A549 (cell line): ENCODE measurements around the gene NXT1. TPM values are rescaled to one million over a fixed set of nuclear protein-coding genes. Genes with fewer than 3 reads are reported as not detected.
A peak's percentile ranks its signal among the peaks of the same experiment; 100 is the strongest.

Experiments used
- ATAC-seq, 2 experiments: fragments of 200-7000 bp in 1 of 2; fragments of >200 bp in 1 of 2; cut with Nextera tagmentation in 1 of 2; cut with Tn5 transposase in 1 of 2; 3 replicates each; pipeline versions ENCODE4 v1.8.0 to v1.9.1; 2018 to 2020; ENCODE audit warnings: mild to moderate bottlenecking in 1 of 2, moderate library complexity in 1 of 2
- CTCF ChIA-PET: fragments of 300-600 bp; sonication (Branson Sonifier 250); formaldehyde crosslinking; extraction: SDS; loops from one replicate; lab custom pipeline; 2021; ENCODE audit warnings: antibody characterized with exemption, inconsistent platforms; lab: Yijun Ruan, JAX
- POLR2A ChIA-PET: fragments of 350-600 bp; formaldehyde crosslinking; extraction: SDS; loops from one replicate; lab custom pipeline; 2021; ENCODE audit warnings: antibody characterized with exemption, inconsistent platforms; lab: Yijun Ruan, JAX
- DNase-seq, 2 experiments: peaks; one replicate each; pipeline versions ENCODE4 v3.0.0 to v3.0.0-alpha.2; 2011 to 2016; ENCODE audit warnings: low read depth in 1 of 2, low spot score in 1 of 2
- FAIRE-seq: peaks from 2 replicates; lab custom pipeline; 2011; peaks lifted over from hg19 to GRCh38; lab: Jason Lieb, UNC
- H3K27ac ChIP-seq, 2 experiments: fragments of >200 bp; sonication (Bioruptor Twin); formaldehyde crosslinking; 3 replicates each; pipeline ENCODE4 v1.5.1; 2016 to 2017
- H3K4me1 ChIP-seq: fragments of >200 bp; sonication (Bioruptor Twin); formaldehyde crosslinking; 3 replicates; pipeline ENCODE4 v1.6.1; 2016
- H3K4me2 ChIP-seq: fragments of >200 bp; sonication (Bioruptor Twin); formaldehyde crosslinking; 3 replicates; pipeline ENCODE4 v1.6.1; 2016
- H3K4me3 ChIP-seq: fragments of >200 bp; sonication (Bioruptor Twin); formaldehyde crosslinking; 3 replicates; pipeline ENCODE4 v1.5.1; 2016
- H3K9me3 ChIP-seq: fragments of >200 bp; sonication (Bioruptor Twin); formaldehyde crosslinking; 3 replicates; pipeline ENCODE4 v1.6.1; 2016
- CBX2 ChIP-seq: fragments of 200-600 bp; sonication (generic); IDR thresholded peaks from 2 replicates; pipeline ENCODE4 v1.6.1; 2016; ENCODE audit warnings: low read depth, mild to moderate bottlenecking, borderline replicate concordance
- CBX8 ChIP-seq: fragments of 200-600 bp; sonication (generic); IDR thresholded peaks from 2 replicates; pipeline ENCODE4 v1.6.1; 2016
- CEBPB ChIP-seq, 2 experiments: fragments of >200 bp in 1 of 2; sonication (Bioruptor Twin) in 1 of 2; formaldehyde crosslinking in 1 of 2; IDR thresholded peaks; 2 replicates each; pipeline ENCODE4 v1.6.1; 2012 to 2016
- CHD2 ChIP-seq: fragments of 150-350 bp; IDR thresholded peaks from 2 replicates; pipeline ENCODE4 v1.6.1; 2014; ENCODE audit warnings: low read length; ENCODE audit not compliant: partially characterized antibody
- EP300 ChIP-seq, 2 experiments: fragments of >200 bp; sonication (Bioruptor Twin); formaldehyde crosslinking; IDR thresholded peaks; 2 replicates in 1 of 2; 3 replicates in 1 of 2; pipeline ENCODE4 v1.6.1; 2016 to 2017
- HDAC2 ChIP-seq: fragments of 200-600 bp; sonication (generic); IDR thresholded peaks from 2 replicates; pipeline ENCODE4 v1.6.1; 2016
- KDM1A ChIP-seq: fragments of 200-600 bp; sonication (generic); IDR thresholded peaks from 2 replicates; pipeline ENCODE4 v1.6.1; 2016; ENCODE audit warnings: low read depth, mild to moderate bottlenecking
- KDM5A ChIP-seq: fragments of 200-600 bp; sonication (generic); IDR thresholded peaks from 2 replicates; pipeline ENCODE4 v1.6.1; 2016; ENCODE audit warnings: antibody characterized with exemption, mild to moderate bottlenecking
- MAFK ChIP-seq: fragments of 450-650 bp; IDR thresholded peaks from 2 replicates; pipeline ENCODE4 v1.6.1; 2014; ENCODE audit not compliant: partially characterized antibody
- MYC ChIP-seq: IDR thresholded peaks from 2 replicates; pipeline ENCODE4 v1.6.1; 2012; ENCODE audit warnings: mild to moderate bottlenecking, inconsistent platforms, low read length, improper control_type of control experiment, borderline replicate concordance
- NPAS2 ChIP-seq: fragments of 250-450 bp; sonication (Bioruptor Pico); IDR thresholded peaks from 2 replicates; pipeline ENCODE4 v1.8.0; 2022; ENCODE audit warnings: mild to moderate bottlenecking, moderate library complexity, borderline replicate concordance
- POLR2A ChIP-seq: IDR thresholded peaks from 2 replicates; pipeline ENCODE4 v1.6.1; 2012; ENCODE audit warnings: mild to moderate bottlenecking, low read length
- RAD21 ChIP-seq, 2 experiments: fragments of >200 bp in 1 of 2; sonication (Bioruptor Twin) in 1 of 2; formaldehyde crosslinking in 1 of 2; IDR thresholded peaks in 1 of 2; conservative IDR thresholded peaks in 1 of 2; 2 replicates in 1 of 2; 3 replicates in 1 of 2; pipeline ENCODE4 v1.6.1; 2012 to 2018; ENCODE audit warnings: inconsistent platforms in 1 of 2
- RARB ChIP-seq: fragments of 250-450 bp; sonication (Bioruptor Pico); IDR thresholded peaks from 2 replicates; pipeline ENCODE4 v1.8.0; 2021; ENCODE audit warnings: mild to moderate bottlenecking, moderate library complexity
- RFX5 ChIP-seq: fragments of 450-650 bp; IDR thresholded peaks from 2 replicates; pipeline ENCODE4 v1.7.1; 2014; ENCODE audit warnings: antibody characterized with exemption, mild to moderate bottlenecking, moderate library complexity
- SMC3 ChIP-seq: fragments of >200 bp; sonication (Bioruptor Twin); formaldehyde crosslinking; IDR thresholded peaks from 3 replicates; pipeline ENCODE4 v1.6.1; 2018; ENCODE audit warnings: inconsistent platforms
- SREBF2 ChIP-seq: fragments of 450-650 bp; IDR thresholded peaks from 2 replicates; pipeline ENCODE4 v1.6.1; 2014; ENCODE audit warnings: mild to moderate bottlenecking, moderate library complexity
- TFCP2L1 ChIP-seq: fragments of 250-450 bp; sonication (Bioruptor Pico); IDR thresholded peaks from 2 replicates; pipeline ENCODE4 v1.5.0; 2021; ENCODE audit warnings: mild to moderate bottlenecking
- ZNF302 ChIP-seq: fragments of 250-450 bp; sonication (Bioruptor Pico); IDR thresholded peaks from 2 replicates; pipeline ENCODE4 v1.9.0; 2021; ENCODE audit warnings: inconsistent platforms, mild to moderate bottlenecking, moderate library complexity
- WGBS: methylation state at CpG from one replicate; pipeline ENCODE4 v1.1.6; 2017; ENCODE audit errors: missing lambda C conversion rate; 5-methylcytosine and 5-hydroxymethylcytosine counted together
- polyA plus RNA-seq, 4 experiments: library from polyadenylated mRNA; depleted of rRNA in 3 of 4; stranded (reverse); fragments of >200 nt; fragmentation: RNase III in 1 of 4; extraction: RNeasy Plus Mini Kit Qiagen cat#74134 plus additional on column Dnase treatment in 1 of 4; gene quantifications; 2 replicates in 3 of 4; 3 replicates in 1 of 4; pipeline ENCODE4 v1.2.3, GENCODE V29; 2011 to 2017
- TF ChIP-seq, protein P1 (sequence below): IDR thresholded peaks from 2 replicates; pipeline ENCODE4 v1.6.1; 2012
- TF ChIP-seq, protein P2 (sequence below): fragments of >200 bp; sonication (Bioruptor Twin); formaldehyde crosslinking; IDR thresholded peaks from 3 replicates; pipeline ENCODE4 v1.5.1; 2016
- TF ChIP-seq, protein P3 (sequence below): fragments of 450-650 bp; IDR thresholded peaks from 2 replicates; pipeline ENCODE4 v1.6.1; 2014; ENCODE audit warnings: antibody characterized with exemption
- TF ChIP-seq, protein P4 (sequence below): fragments of 150-350 bp; IDR thresholded peaks from 2 replicates; pipeline ENCODE4 v1.6.1; 2014; ENCODE audit warnings: low read depth, mild to moderate bottlenecking, low read length
- TF ChIP-seq, protein P5 (sequence below): fragments of 250-450 bp; sonication (Bioruptor Pico); IDR thresholded peaks from 2 replicates; pipeline ENCODE4 v1.5.0; 2020; ENCODE audit warnings: low read depth, mild to moderate bottlenecking, moderate library complexity

The NXT1 gene
- polyA plus RNA-seq, 2 of the 4 experiments (the other 2 are of a cell fraction), result 45.1 to 71.8 TPM

DNA sequence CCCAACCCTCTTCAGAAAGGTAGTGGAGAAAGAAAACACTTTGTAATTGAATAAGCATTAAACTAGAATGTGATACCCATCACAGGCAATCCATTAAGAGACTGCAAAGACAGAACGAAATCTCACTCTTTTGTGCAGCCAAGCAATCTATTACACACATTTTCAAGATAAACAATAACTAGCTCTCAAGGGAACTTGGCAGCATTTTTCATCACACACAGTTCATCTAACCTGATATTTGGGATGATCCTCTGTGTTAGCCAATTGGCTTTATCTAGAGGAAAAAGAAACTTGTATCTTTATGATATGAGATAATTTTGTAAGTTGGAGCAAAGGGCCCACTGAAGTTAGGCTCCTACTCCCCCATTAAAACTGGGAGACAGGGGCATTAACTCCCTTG lies 9.9 kb downstream of the NXT1 start:
- Histone ChIP-seq H3K4me1 (peaks cover 30% of the 10 kb centered on the region), H3K27ac (peak overlapping the region; percentile 92 to 96), H3K4me2 (peak overlapping the region; percentile 82), H3K4me3 (peak overlapping the region; percentile 59; the same call in 2 of the 3 replicates), H3K9me3 (no peaks in the 10 kb centered on the region)
- DNase-seq, result no peak
- WGBS, result 66% methylated on average over 1 of the region's 1 CpG
- ChIA-PET CTCF (interaction anchor here (0.7 to 1.1 kb wide), 3 partner anchors 60 to 800 kb away, joined by 3 to 4 read pairs (median 4); no protein-coding TSS in a partner anchor), POLR2A (interaction anchor here (1.2 to 5.7 kb wide), 3 partner anchors 8 to 61 kb away, joined by 4 to 92 read pairs (median 8); partner anchors contain the start of genes NAPB and NXT1)
- FAIRE-seq, result no peak
- ATAC-seq, result no peak
- 0 out of 2 replicates have a peak, but pooled peaks have one; percentile 17 for TF ChIP-seq TFCP2L1
- no peak for TF ChIP-seq RAD21 (conservative IDR thresholded peaks at IDR 0.05 in 1 of 2, IDR thresholded peaks at IDR 0.05 in 1 of 2)
- TF ChIP-seq KDM5A, result no peak

DNA sequence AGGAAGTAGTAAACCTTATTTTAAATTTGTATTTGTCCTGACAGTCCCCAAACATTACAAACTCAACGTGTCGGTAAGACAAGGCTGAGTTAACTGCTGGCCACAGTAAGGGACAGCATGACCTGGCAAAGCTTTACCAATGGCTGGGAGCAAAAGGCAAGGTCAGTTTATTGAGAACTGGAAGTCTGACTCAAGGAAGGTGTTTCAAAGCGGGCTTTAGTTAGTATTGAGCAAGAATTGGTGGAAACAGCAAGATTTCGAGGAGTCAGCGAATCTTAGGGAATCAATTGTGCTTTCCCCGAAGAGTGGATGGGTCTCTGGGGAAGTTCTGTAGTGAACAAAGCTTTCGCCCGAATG lies 10.5 kb downstream of the NXT1 start:
- ATAC-seq (no peak), DNase-seq (peak; percentile 30 to 49), FAIRE-seq (no peak)
- peak overlapping the region; percentile 82 for H3K4me2 ChIP-seq
- CTCF ChIA-PET, result interaction anchor here (1.0 to 2.1 kb wide), 4 partner anchors 11 to 60 kb away, joined by 4 to 6 read pairs (median 5); partner anchors contain the start of genes NAPB and NXT1
- H3K4me3 ChIP-seq, result peak overlapping the region; percentile 59
- 12% methylated on average over 8 of the region's 8 CpGs for WGBS
- TF ChIP-seq MAFK, result peak; percentile 96
- TF ChIP-seq ZNF302 (CRISPR knock-in tag), result no peak
- no peak for TF ChIP-seq RAD21 (conservative IDR thresholded peaks at IDR 0.05 in 1 of 2, IDR thresholded peaks at IDR 0.05 in 1 of 2)
- no peak for TF ChIP-seq HDAC2
- peak overlapping the region; percentile 92 to 96 for H3K27ac ChIP-seq
- peaks cover 32% of the 10 kb centered on the region for H3K4me1 ChIP-seq
- no peaks in the 10 kb centered on the region for H3K9me3 ChIP-seq
- POLR2A ChIA-PET, result interaction anchor here (1.0 to 5.7 kb wide), 6 partner anchors 8 to 644 kb away, joined by 3 to 92 read pairs (median 4); partner anchors contain the start of genes CST3, NAPB and NXT1

- ChIA-PET CTCF (interaction anchor here (1.0 to 2.1 kb wide), 4 partner anchors 11 to 60 kb away, joined by 4 to 6 read pairs (median 5); partner anchors contain the start of genes NAPB and NXT1), POLR2A (interaction anchor here (1.0 to 5.7 kb wide), 6 partner anchors 9 to 644 kb away, joined by 3 to 92 read pairs (median 4); partner anchors contain the start of genes CST3, NAPB and NXT1)
- under 1% methylated on average over 37 of the region's 114 CpGs for WGBS
- Histone ChIP-seq H3K4me1 (peaks cover 37% of the 10 kb centered on the region), H3K9me3 (no peaks in the 10 kb centered on the region), H3K4me2 (peak within 1 kb of the TSS; percentile 92), H3K27ac (peak within 1 kb of the TSS; percentile 92 to 96), H3K4me3 (peak within 1 kb of the TSS; percentile 89)
- DNase-seq (peak; percentile 87 to 99), ATAC-seq (peak; percentile 71 to 83), FAIRE-seq (no peak)
- peak; percentile 90; the same call in 1 of the 2 replicates for TF ChIP-seq TFCP2L1
- 0 out of 2 replicates have a peak, but pooled peaks have one; percentile 20 for TF ChIP-seq HDAC2
- TF ChIP-seq, protein P1, sequence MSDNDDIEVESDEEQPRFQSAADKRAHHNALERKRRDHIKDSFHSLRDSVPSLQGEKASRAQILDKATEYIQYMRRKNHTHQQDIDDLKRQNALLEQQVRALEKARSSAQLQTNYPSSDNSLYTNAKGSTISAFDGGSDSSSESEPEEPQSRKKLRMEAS, result peak; percentile 97
- TF ChIP-seq, protein P2, sequence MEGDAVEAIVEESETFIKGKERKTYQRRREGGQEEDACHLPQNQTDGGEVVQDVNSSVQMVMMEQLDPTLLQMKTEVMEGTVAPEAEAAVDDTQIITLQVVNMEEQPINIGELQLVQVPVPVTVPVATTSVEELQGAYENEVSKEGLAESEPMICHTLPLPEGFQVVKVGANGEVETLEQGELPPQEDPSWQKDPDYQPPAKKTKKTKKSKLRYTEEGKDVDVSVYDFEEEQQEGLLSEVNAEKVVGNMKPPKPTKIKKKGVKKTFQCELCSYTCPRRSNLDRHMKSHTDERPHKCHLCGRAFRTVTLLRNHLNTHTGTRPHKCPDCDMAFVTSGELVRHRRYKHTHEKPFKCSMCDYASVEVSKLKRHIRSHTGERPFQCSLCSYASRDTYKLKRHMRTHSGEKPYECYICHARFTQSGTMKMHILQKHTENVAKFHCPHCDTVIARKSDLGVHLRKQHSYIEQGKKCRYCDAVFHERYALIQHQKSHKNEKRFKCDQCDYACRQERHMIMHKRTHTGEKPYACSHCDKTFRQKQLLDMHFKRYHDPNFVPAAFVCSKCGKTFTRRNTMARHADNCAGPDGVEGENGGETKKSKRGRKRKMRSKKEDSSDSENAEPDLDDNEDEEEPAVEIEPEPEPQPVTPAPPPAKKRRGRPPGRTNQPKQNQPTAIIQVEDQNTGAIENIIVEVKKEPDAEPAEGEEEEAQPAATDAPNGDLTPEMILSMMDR, result no peak
- peak; percentile 100 for TF ChIP-seq CEBPB (IDR thresholded peaks at IDR 0.05)
- TF ChIP-seq, protein P3, sequence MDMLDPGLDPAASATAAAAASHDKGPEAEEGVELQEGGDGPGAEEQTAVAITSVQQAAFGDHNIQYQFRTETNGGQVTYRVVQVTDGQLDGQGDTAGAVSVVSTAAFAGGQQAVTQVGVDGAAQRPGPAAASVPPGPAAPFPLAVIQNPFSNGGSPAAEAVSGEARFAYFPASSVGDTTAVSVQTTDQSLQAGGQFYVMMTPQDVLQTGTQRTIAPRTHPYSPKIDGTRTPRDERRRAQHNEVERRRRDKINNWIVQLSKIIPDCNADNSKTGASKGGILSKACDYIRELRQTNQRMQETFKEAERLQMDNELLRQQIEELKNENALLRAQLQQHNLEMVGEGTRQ, result peak; percentile 98
- peak; percentile 97 for TF ChIP-seq MYC
- no peak for TF ChIP-seq CHD2
- TF ChIP-seq EP300 (IDR thresholded peaks at IDR 0.05), result no peak
- no peak for TF ChIP-seq SMC3
- peak; percentile 32; the same call in 1 of the 2 replicates for TF ChIP-seq RFX5
- TF ChIP-seq NPAS2 (CRISPR knock-in tag), result no peak
- TF ChIP-seq CBX8, result no peak
- no peak for TF ChIP-seq ZNF302 (CRISPR knock-in tag)
- TF ChIP-seq CBX2, result no peak
- TF ChIP-seq POLR2A, result peak; percentile 96
- TF ChIP-seq RARB, result no peak
- TF ChIP-seq SREBF2, result no peak
- TF ChIP-seq, protein P4, sequence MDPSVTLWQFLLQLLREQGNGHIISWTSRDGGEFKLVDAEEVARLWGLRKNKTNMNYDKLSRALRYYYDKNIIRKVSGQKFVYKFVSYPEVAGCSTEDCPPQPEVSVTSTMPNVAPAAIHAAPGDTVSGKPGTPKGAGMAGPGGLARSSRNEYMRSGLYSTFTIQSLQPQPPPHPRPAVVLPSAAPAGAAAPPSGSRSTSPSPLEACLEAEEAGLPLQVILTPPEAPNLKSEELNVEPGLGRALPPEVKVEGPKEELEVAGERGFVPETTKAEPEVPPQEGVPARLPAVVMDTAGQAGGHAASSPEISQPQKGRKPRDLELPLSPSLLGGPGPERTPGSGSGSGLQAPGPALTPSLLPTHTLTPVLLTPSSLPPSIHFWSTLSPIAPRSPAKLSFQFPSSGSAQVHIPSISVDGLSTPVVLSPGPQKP, result no peak
- no peak for TF ChIP-seq KDM1A
- TF ChIP-seq, protein P5, sequence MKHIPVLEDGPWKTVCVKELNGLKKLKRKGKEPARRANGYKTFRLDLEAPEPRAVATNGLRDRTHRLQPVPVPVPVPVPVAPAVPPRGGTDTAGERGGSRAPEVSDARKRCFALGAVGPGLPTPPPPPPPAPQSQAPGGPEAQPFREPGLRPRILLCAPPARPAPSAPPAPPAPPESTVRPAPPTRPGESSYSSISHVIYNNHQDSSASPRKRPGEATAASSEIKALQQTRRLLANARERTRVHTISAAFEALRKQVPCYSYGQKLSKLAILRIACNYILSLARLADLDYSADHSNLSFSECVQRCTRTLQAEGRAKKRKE (CRISPR knock-in tag), result peak; percentile 85
Measured at GRCh38 chr20:23361476-23362391, 11.1 kb downstream of the NXT1 start, which contains the start of gene GZF1. Gene GZF1 (plus strand): TSS chr20:23362182. CDS start chr20:23364384, 2,202 bp downstream.
